ENCODE measurements around the gene PPP1R9B.

Gene PPP1R9B

GRCh38 chr17:50176559-50177357 lies 26.3 kb upstream of the PPP1R9B start:
- TF ChIP-seq CTCF (conservative IDR thresholded peaks at IDR 0.05; ENCODE audit: low read depth, low read length), result peak; percentile 29
- H3K4me3 ChIP-seq (ENCODE audit: low read length), result no peak overlapping the region
- DNase-seq (ENCODE audit: low read depth), result no peak

- no peak for TF ChIP-seq CTCF (conservative IDR thresholded peaks at IDR 0.05; ENCODE audit: low read depth, low read length)
- no peak overlapping the region for H3K4me3 ChIP-seq (ENCODE audit: low read length)
- DNase-seq (ENCODE audit: low read depth), result no peak
These were observed 24.7 kb upstream of the PPP1R9B start for GRCh38 chr17:50175035-50175807.

- no peak overlapping the region for H3K4me3 ChIP-seq (ENCODE audit: low read length)
- DNase-seq (ENCODE audit: low read depth), result no peak
- TF ChIP-seq CTCF (conservative IDR thresholded peaks at IDR 0.05; ENCODE audit: low read depth, low read length), result no peak
These were observed 24.0 kb upstream of the PPP1R9B start for GRCh38 chr17:50174444-50174843.

GRCh38 chr17:50173335-50173941 lies 23.0 kb upstream of the PPP1R9B start:
- no peak overlapping the region for H3K4me3 ChIP-seq (ENCODE audit: low read length)
- no peak for DNase-seq (ENCODE audit: low read depth)
- no peak for TF ChIP-seq CTCF (conservative IDR thresholded peaks at IDR 0.05; ENCODE audit: low read depth, low read length)

- H3K4me3 ChIP-seq (ENCODE audit: low read length), result no peak overlapping the region
- no peak for DNase-seq (ENCODE audit: low read depth)
These were observed 22.5 kb upstream of the PPP1R9B start for GRCh38 chr17:50172936-50173334.

GRCh38 chr17:50172130-50172529 lies 21.7 kb upstream of the PPP1R9B start:
- TF ChIP-seq CTCF (conservative IDR thresholded peaks at IDR 0.05; ENCODE audit: low read depth, low read length), result no peak
- no peak for DNase-seq (ENCODE audit: low read depth)
- H3K4me3 ChIP-seq (ENCODE audit: low read length), result no peak overlapping the region

More at GRCh38 chr17:50172936-50173334, 22.5 kb upstream of the PPP1R9B start:
- TF ChIP-seq CTCF (conservative IDR thresholded peaks at IDR 0.05; ENCODE audit: low read depth, low read length), result no peak

All from retinal pigment epithelial cell (primary cell).